SU-DHL-6 (cell line): ENCODE measurements around the gene RPS6KL1.

Experiments
- H2AFZ ChIP-seq: fragments of 200-600 bp; sonication (generic); 2 replicates; pipeline ENCODE4 v1.6.1; 2014; ENCODE audit warnings: low read depth, mild to moderate bottlenecking, moderate library complexity, mixed read lengths, antibody characterized with exemption, low read length; ENCODE audit not compliant: severe bottlenecking
- H3F3A ChIP-seq: fragments of 200-600 bp; shearing (Covaris generic); 2 replicates; pipeline ENCODE4 v1.6.0; 2016; ENCODE audit warnings: antibody characterized with exemption, mild to moderate bottlenecking; ENCODE audit not compliant: insufficient read depth
- H3K27ac ChIP-seq: fragments of 200-600 bp; sonication (generic); 2 replicates; pipeline ENCODE4 v1.5.1; 2016; ENCODE audit warnings: low read depth, mild to moderate bottlenecking, low read length, moderate library complexity, mixed read lengths
- H3K27me3 ChIP-seq: fragments of 200-600 bp; sonication (generic), shearing (Covaris generic); 2 replicates; pipeline ENCODE4 v1.6.0; 2014; ENCODE audit warnings: mild to moderate bottlenecking, low read length
- H3K36me3 ChIP-seq: fragments of 200-600 bp; sonication (generic); 2 replicates; pipeline ENCODE4 v1.6.1; 2014; ENCODE audit warnings: mild to moderate bottlenecking, low read length, mixed read lengths
- H3K4me2 ChIP-seq: fragments of 300-600, 200-600 bp; shearing (Covaris generic), sonication (generic); 2 replicates; pipeline ENCODE4 v1.6.0; 2014; ENCODE audit warnings: low read length, low read depth, mild to moderate bottlenecking; ENCODE audit not compliant: poor library complexity, severe bottlenecking
- H3K4me3 ChIP-seq: fragments of 200-600 bp; sonication (generic); 2 replicates; pipeline ENCODE4 v1.5.1; 2014; ENCODE audit warnings: antibody characterized with exemption, low read length, mild to moderate bottlenecking, mixed read lengths; ENCODE audit not compliant: insufficient read depth, poor library complexity, severe bottlenecking
- H3K79me2 ChIP-seq: fragments of 200-600 bp; sonication (generic); 2 replicates; pipeline ENCODE4 v1.6.1; 2014; ENCODE audit warnings: mild to moderate bottlenecking, low read length, moderate library complexity; ENCODE audit not compliant: insufficient read depth
- H3K9ac ChIP-seq: fragments of 200-600 bp; sonication (generic); 2 replicates; pipeline ENCODE4 v1.7.0; 2014; ENCODE audit warnings: mild to moderate bottlenecking, low read length
- H3K9me2 ChIP-seq: fragments of 200-600 bp; sonication (generic); replicated peaks from 2 replicates; pipeline ENCODE4 v1.6.1; 2014; ENCODE audit warnings: low read length; ENCODE audit not compliant: insufficient read depth
- H3K9me3 ChIP-seq: fragments of 200-600 bp; sonication (generic); 2 replicates; pipeline ENCODE4 v1.6.1; 2014; ENCODE audit warnings: low read length, mixed read lengths; ENCODE audit not compliant: insufficient read depth
- H4K20me1 ChIP-seq: fragments of 200-600 bp; sonication (generic); 2 replicates; pipeline ENCODE4 v1.6.1; 2014; ENCODE audit warnings: low read depth, mild to moderate bottlenecking, antibody characterized with exemption, low read length, moderate library complexity, mixed read lengths
- EZH2phosphoT487 ChIP-seq: fragments of 200-600 bp; sonication (generic), shearing (Covaris generic); conservative IDR thresholded peaks from 2 replicates; pipeline ENCODE4 v1.6.1; 2018; ENCODE audit warnings: mild to moderate bottlenecking, antibody characterized with exemption, low read length, moderate library complexity, mixed read lengths
- TF ChIP-seq, protein P1 (sequence below): fragments of 200-600 bp; sonication (generic); IDR thresholded peaks from one replicate; pipeline ENCODE4 v1.5.1; 2017; ENCODE audit warnings: antibody characterized with exemption, mild to moderate bottlenecking, low read length, moderate library complexity; ENCODE audit not compliant: insufficient read depth, poor library complexity, severe bottlenecking

Gene RPS6KL1

DNA sequence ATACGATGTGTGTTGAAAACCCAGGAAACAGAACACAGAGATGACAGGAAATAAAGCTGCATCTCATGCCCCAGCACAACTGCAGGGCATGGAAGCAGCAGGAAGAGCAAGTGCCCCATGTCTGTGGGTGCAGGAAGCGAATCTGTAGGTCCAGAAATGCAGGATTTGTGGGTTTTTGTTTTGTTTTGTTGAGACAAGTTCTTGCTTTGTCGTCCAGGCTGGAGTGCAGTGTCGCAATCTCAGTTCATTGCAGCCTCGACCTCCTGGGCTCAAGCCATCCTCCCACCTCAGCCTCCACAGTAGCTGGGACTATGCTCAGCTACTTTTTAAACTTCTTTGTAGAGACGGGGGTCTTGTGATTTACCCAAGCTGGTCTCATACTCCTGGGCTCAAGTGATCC is 6.2 kb upstream of the RPS6KL1 start:
- Histone ChIP-seq H3K36me3 (no peaks in the 10 kb centered on the region), H3K27ac (no peak overlapping the region), H3K4me2 (no peak overlapping the region), H2AFZ (no peak overlapping the region), H3F3A (no peaks in the 10 kb centered on the region), H3K9me3 (no peaks in the 10 kb centered on the region), H3K4me3 (no peak overlapping the region), H3K79me2 (no peaks in the 10 kb centered on the region), H3K9me2 (no peaks in the 10 kb centered on the region), H3K27me3 (no peaks in the 10 kb centered on the region), H3K9ac (no peak overlapping the region), H4K20me1 (no peaks in the 10 kb centered on the region)
- TF ChIP-seq, protein P1, sequence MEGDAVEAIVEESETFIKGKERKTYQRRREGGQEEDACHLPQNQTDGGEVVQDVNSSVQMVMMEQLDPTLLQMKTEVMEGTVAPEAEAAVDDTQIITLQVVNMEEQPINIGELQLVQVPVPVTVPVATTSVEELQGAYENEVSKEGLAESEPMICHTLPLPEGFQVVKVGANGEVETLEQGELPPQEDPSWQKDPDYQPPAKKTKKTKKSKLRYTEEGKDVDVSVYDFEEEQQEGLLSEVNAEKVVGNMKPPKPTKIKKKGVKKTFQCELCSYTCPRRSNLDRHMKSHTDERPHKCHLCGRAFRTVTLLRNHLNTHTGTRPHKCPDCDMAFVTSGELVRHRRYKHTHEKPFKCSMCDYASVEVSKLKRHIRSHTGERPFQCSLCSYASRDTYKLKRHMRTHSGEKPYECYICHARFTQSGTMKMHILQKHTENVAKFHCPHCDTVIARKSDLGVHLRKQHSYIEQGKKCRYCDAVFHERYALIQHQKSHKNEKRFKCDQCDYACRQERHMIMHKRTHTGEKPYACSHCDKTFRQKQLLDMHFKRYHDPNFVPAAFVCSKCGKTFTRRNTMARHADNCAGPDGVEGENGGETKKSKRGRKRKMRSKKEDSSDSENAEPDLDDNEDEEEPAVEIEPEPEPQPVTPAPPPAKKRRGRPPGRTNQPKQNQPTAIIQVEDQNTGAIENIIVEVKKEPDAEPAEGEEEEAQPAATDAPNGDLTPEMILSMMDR = no peak
- no peak for TF ChIP-seq EZH2phosphoT487

DNA sequence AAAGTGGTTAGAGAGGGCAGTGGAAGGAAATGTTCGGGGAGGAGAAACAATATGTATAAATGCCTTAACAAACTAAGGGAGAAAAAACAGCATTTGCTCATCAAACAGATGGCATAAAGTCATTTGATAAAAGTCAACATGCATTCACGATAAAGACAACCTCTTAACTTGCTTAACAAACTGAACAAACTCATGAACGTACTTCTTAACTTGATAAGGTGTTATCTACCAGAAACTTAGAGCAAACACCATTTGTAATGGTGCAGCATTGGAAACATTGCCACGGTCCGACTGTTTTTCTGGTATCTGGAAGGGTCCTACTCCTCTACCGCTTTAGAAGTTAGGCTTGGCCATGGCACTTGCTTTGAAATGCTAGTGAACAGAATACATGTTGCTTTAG is 4.2 kb upstream of the RPS6KL1 start:
- Histone ChIP-seq H3K9me3 (no peaks in the 10 kb centered on the region), H3K36me3 (no peaks in the 10 kb centered on the region), H3F3A (no peaks in the 10 kb centered on the region), H4K20me1 (no peaks in the 10 kb centered on the region), H3K27me3 (no peaks in the 10 kb centered on the region), H3K27ac (no peak overlapping the region), H2AFZ (no peak overlapping the region), H3K9me2 (no peaks in the 10 kb centered on the region), H3K4me3 (no peak overlapping the region), H3K79me2 (no peaks in the 10 kb centered on the region), H3K9ac (no peak overlapping the region), H3K4me2 (no peak overlapping the region)
- TF ChIP-seq EZH2phosphoT487 = no peak
- TF ChIP-seq, protein P1 = no peak

DNA sequence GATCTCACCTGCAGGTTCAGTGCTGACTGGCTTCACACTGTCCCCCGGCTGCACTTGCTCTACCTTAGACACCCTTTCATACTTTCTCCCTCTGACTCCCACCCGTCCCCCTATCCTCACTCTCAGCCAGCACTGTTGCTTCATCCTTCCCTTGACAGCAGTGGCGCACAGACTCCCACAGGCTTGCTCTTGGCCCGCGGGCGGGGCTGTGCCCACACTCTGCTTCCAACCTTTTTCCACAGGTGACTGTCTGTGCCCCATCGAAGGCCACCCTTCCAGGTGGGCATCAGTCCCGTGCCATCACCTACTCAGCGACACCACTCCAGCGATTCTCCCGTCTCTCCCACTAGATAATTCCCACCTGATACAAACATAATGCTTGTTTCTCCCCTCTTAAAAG is 1.0 kb upstream of the RPS6KL1 start:
- H3K27ac ChIP-seq = no peak overlapping the region
- H3K79me2 ChIP-seq = no peaks in the 10 kb centered on the region
- no peaks in the 10 kb centered on the region for H4K20me1 ChIP-seq
- no peak overlapping the region for H3K4me2 ChIP-seq
- no peak overlapping the region for H3K9ac ChIP-seq
- no peaks in the 10 kb centered on the region for H3K27me3 ChIP-seq
- H2AFZ ChIP-seq = no peak overlapping the region
- no peak overlapping the region for H3K4me3 ChIP-seq
- no peaks in the 10 kb centered on the region for H3K9me3 ChIP-seq
- H3K9me2 ChIP-seq = no peaks in the 10 kb centered on the region
- H3K36me3 ChIP-seq = no peaks in the 10 kb centered on the region
- H3F3A ChIP-seq = no peaks in the 10 kb centered on the region
- TF ChIP-seq EZH2phosphoT487 = no peak
- TF ChIP-seq, protein P1 = no peak
